ENCODE results near the gene TBC1D2.
"Not testable (repeated sequence)": the region's sequence is repeated elsewhere in the genome, so short reads cannot be mapped to it uniquely, and the experiment has no call there.

Gene TBC1D2

DNA sequence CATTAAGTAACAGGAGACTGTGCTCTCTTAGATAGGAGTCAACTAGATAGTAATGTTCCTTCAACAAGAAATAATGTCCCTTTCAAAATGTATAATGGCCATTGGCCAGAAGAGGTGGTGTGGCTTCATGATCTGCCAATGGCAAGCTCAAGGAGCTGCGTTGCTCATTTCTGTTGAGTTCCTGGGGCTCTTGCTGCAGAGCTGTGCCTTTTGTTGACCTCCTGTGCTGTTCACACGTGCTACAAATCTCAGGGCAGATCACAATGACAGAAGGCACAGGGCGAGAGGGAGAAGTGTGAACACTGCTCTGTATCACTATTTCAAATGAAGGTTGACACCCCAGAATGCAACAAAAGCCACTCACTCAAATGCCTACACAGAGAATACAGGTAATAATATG lies 16.0 kb upstream of the TBC1D2 start:
- DNase-seq, result no peak

DNA sequence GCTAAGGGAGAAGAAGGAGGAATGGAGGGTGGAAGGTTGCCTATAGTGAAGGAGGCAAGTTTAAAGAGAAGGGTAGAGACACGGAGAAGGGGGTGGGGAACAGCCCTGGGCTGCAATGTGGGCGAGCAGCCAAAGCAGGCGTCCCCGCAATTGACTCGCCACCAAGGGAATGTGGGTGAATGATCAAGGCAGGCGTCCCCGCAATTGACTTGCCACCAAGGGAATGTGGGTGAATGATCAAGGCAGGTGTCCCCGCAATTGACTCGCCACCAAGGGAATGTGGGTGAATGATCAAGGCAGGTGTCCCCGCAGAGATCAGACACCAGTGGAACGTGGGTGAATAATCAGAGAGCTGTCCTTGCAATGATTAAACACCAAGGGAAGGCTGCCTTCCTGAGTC lies 14.8 kb upstream of the TBC1D2 start:
- not testable (repeated sequence) for DNase-seq

DNA sequence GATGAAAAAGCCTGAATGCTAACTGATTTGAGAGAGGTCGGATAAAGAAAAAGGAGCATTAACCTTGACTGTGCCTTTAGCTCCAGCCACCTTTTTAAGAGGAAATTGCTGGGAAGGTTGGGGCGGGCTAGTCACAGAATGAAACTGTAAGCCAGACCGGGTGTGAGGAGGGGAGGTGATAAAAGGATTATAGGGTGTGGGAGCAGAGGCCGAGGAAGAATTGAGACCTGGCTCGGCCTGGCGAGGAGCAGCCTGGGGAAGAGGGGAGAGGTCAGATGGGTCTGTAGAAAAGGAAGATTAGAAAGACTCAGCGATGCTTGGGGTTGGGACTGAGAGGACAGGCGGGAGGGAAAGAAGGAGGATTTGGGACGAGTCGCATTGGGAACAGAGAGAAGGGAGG lies 14.2 kb upstream of the TBC1D2 start:
- not testable (repeated sequence) for DNase-seq

DNA sequence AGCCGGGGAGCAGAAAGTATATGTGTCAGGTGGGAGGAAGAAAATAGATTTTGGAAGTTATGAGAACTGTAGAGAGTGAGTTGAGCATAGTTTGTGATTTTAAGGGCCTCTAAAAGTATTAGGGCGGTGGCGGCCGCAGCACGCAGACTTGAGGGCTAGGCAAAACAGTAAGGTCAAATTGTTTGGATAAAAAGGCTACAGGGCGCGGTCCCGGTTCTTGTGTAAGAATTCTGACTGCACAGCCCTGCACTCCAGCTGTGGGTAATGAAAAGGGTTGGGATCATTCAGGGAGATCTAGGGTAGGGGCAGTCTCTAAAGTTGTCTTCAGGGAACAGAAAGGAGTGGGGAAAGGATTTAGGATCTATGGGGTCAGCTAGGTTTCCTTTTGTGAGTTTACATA lies 12.1 kb upstream of the TBC1D2 start:
- DNase-seq, result not testable (repeated sequence)

DNA sequence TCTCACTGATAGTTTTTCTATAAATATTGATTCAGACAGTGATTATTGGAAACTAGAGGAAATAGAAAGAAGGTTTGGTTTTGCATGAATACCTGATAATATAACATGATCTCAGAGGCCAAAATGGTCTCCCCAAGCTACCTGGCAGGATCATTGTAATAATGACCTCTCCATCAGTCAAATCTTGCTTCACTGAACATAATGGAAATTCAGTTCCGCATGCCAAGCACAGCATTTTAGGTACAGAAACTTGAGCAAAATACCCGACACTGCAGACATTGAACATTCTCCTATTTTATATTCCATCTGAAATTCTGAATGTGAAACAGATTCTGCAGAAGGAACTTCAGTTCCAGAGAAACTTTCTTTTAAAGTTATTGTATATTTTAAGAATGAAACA lies 9.1 kb upstream of the TBC1D2 start:
- no peak for DNase-seq

DNA sequence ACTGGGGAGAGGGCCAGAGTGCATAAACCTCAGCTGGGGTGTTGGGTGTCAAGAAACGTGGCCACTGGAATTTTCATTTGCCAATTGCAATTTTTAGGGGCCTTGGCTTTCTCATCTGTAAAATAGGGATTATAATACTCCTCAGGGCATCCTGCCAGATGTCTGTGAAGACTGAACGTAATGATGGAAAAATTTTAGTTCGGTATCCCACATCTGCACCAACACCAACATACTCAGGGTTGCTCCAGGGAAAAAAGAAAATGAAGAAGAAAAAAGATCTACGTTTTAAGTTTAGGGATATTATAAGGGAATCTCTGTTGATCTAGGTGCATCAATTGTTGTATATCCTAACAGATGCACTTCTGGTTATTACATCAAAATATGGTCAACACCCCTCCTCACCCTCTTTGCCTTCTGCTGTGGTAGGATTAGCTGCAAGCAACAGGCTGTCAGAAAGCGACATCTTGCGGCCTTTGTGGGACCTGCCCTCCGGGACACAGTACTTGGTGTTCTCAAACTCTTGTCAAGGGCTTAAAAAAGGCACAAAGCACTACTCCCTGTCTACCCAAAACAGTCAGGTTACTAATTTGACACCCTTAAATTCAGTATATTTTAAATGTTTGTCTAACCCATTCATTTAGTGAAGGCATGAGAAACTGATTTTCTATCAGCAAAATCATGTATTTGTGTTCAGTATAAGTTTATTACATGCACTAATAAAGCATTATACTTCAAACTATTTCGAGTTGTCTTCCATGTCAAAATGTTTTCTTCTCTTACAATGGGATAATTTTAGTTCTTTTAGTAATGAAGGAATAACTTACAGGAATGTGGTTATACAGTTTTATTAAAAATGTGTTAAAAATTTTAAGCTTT lies 8.3 kb upstream of the TBC1D2 start:
- DNase-seq, result peak in 1 of 2 experiments; percentile 41

DNA sequence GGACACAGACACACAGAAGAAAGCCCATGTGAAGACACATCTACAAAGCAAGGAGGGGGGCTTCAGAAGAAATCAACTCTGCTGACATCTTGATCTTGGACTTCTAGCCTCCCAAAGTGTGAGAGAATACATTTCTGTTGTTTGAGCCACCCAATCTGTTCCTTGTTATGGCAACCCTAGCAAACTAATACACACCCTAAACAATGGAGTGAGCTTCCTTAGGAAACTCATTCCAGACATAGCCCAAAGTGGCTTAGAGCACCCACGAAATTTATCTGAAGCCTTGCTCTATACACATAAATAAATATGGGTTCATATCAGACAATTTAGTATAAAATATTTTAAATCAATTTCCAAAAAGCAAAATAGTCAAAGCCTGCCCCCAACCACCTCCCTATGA lies 7.6 kb upstream of the TBC1D2 start:
- no peak for DNase-seq

DNA sequence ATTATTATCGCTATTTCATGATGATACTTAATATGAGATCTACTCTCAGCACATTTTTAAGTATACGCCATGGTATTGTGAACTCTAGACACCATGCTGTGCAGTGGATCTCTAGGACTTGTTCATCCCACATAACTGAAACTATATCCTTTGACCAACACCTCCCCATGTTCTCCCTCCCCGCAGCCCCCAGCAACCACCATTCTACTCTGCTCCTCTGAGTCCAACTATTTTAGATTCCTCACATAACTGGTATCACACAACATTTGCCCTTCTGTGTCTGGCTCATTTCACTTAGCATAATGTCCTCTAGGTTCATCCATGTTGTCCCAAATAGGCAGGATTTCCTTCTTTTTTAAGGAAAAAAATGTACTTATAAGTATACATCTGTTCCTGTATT lies 6.6 kb upstream of the TBC1D2 start:
- no peak for DNase-seq

DNA sequence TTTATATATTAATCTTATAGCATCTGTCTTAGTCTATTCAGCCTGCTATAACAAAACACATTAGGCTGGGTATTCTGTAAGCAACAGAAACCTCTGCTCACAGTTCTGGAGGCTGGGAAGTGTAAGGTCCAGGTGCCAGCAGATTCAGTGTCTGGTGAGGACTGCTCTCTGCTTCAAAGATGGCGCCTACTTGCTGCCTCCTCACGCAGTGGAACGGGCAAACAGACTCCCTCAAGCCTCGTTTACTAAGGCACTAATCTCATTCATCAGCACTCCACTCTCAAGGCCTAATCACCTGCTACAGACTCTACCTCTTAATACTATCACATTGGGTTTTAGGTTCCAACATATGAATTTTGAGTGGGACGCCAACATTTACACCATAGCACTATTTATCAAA lies 5.2 kb upstream of the TBC1D2 start:
- no peak for DNase-seq

DNA sequence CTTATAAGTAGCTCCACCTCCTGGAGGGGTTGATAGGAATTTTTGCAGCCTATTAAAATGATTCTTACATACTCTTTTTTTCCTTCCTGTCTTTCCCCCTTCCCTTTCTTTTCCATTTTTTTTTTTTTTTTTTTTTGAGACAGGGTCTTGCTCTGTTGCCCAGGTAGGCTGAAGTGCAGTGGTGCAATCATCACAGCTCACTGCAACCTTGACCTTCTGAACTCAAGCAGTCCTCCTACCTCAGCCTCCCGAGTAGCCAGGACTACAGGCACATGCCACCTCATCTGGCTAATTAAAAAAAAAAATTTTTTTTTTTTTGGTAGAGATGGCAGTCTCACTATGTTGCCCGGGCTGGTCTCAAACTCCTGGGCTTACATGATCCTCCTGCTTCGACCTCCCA lies 4.3 kb upstream of the TBC1D2 start:
- DNase-seq, result no peak

DNA sequence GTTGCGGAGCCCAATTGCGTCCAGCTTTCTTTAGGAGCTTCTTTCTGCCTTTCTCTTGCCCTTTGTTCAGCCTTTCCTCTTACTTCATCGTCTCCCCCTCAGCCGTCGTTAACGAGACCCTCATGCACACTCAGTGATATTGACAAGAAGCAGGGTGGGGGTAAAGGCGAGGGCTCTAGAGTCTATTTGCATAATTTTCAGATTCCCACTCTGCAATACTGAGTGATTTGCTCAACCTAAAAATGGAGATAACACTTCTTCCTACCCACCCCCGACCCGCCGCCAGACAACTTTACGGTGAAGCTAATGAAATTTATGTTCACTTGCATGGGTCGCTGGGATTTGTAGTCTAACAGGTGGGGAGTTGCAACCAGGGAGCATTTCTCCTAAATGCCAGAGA lies 1.3 kb upstream of the TBC1D2 start:
- no peak for DNase-seq

DNA sequence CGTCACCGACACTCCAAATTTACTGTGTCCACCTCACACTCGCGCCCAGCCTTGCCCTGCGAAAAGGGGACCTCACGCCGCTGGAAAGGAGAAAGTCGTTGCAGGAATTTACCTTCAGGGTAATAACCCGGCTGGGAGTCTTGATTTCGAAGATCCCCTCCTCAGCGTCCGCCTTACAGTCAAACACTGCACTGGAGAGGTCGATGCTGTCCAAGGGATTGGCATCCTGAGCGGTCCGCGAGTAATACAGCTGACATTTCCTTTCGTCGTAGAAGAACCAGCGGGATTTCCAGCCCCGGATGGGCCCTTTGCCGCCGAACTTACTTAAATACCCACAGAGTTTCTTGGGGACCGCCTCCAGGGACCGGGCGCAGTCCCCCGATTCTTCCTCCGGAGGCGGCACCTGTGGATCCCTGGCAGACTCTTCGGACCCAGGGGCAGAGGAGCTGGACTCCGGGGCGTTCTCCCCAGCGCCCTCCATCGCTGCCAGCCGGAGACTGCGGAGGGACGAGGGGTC lies 330 bp downstream of the TBC1D2 start:
- DNase-seq, result no peak

DNA sequence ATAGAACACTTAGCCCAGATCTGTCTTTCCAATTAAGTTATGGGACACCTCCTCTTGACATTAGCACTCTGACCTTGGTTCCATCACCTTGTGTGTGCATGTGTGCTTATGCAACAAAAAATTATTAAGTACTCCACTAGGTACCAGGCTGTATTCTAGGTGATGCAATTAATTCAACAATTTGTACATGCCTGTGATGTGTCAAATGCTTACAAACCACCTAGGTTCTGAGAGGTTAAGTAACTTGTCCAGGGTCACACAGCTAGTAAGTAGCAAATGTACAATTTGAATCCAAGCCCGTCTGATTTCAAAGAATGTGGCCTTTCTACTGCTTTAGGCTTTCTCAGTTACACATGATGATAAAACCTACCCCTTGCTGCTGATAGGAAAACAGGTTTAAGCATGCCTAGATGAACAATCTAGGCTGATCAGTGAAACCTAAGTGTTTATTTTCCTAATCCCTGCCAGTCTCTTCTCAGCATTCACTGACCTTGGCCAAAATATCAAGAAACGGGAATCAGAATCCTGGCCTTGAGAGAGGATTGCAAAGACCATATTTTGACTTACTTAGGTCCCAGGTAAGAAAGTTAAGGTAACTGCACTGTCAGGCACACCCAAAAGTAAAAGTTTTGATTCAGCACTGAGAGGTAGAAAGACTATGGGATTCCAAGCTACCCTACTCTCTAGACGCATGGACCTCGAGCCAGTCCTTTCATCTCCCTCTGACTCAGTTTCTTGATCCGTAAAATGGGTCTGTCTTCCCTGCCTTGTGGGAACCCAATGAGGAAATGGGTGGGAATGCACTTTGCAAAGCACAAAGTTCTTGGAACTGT lies 1.0 kb downstream of the TBC1D2 start:
- DNase-seq, result no peak

DNA sequence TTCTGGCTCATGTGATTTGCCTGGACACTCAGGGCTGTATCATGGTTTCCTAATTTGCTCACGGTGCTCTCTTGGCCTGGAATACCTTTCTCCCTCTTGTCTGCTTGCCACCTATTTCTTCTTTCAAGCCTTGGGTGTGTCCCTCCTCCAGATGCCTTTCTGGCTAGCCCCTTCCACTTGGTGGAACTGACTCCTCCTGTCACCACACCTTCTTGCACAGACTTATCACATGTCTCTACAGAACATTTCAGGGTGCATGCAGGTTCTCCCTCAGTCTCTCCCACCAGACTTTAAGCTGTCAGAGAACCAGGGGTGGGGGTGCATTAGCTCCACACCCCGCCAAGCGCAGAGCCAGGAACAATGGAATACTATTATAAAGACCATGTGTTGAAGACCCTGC lies 1.9 kb downstream of the TBC1D2 start:
- DNase-seq, result no peak

DNA sequence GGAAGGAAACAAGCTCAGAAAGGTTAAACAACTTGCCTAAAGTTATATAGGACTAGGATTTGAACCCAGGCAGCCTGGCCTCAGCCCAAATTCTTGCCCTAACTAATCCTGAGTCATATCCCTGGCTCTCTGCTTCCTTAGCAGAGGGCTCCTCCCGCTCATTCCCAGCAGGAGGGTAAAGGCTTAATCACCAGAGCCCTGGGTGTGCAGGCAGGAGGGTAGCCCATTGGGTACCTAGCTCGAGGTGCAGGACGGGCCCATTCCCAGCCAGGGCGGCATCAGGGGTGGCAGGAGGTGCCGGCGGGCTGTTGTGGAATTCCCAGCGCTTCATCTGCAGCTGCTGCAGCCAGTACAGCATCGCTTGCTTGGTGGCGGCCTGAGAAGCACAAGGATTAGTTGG lies 3.9 kb downstream of the TBC1D2 start:
- no peak for DNase-seq

DNA sequence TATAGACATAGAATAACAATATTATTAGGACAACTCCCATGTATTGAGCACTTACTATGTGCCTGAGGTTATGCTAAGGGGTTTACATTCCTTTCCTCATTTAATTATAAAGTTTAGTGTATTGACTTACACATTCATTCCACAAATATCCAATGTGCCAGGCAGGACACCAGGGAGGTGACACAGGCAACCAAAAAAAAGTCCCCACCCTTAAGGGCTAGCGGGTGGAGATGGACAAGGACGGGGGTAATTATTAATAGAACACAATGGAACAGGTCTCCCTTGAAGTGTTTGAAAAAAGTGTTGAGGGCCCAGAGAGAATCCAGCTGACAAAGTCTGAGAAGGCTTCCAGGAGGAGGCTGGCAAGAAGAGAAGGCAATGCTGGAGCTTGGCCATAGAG lies 5.7 kb downstream of the TBC1D2 start:
- no peak for DNase-seq

DNA sequence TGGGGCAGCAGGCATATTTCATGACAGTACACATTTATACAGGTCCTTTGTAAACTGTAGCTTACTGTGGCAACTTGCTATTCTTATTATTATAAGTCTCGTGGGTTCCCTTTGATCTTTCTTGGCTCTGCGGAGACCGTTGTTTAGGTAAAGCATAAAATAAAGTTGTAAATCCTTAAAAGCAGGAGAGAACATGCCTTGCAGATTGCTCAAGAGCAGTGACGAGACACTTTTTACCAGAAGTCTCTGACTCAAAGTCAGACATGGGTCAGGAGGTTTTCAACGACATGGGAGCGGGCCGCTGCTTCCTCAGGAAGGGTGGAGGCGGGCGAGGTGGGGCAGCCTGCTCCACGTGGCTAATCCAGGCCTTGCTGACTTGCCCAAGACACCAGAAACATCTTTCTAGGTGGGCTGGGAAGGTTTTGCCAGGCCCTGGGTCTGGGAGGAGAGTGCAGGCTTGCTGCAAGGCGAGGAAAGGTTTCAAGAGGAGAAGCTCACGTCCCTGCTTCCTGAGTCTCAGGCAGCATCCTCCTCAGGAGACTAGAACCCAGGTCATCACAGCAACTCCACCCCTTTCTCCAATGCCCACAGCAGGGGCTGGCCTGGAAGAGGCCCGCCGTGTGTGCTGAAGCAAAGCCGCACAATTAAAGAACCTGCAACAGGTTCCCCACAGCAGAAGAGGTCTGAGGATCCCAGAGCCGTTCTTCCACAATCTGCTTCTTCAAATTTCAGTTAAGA lies 6.5 kb downstream of the TBC1D2 start:
- DNase-seq, result no peak

DNA sequence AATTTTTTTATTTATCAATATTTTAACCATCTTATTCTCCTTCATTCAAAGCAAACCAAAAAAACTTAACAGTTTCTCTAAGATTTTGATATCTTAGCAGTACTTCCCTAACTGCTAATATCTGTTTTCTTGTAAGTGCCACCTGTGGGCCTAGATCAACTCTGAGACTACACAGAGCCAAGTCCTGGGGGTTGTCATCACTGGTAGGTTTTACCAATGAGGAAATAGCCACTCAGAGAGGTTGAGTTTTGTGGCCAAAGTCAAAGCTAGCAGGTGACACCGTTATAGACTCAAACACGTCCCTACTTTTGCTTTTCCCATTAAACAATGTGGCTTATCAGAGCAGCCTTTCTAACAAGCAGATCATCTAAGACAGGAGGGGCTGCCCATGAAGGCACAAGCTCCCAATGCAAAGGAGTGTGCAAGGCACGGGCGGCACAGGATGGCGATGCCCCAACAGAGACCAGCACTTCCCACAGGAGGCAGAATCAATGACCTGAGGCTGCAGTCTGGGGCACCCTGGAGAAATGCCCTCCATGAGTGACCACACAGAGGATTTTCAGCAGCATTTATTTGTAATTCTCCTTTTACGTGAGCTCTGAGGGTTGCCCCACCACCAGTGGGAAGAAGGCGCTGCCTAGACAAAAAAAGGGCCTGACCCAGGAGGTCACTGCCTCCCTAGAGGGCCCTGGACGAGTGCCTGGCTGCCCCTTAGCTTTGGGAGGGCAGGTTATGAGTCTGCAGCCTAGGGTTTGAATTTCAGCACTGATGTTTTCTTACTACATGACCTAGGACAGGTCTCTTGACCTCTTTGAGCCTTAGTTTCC lies 7.4 kb downstream of the TBC1D2 start:
- DNase-seq, result no peak

DNA sequence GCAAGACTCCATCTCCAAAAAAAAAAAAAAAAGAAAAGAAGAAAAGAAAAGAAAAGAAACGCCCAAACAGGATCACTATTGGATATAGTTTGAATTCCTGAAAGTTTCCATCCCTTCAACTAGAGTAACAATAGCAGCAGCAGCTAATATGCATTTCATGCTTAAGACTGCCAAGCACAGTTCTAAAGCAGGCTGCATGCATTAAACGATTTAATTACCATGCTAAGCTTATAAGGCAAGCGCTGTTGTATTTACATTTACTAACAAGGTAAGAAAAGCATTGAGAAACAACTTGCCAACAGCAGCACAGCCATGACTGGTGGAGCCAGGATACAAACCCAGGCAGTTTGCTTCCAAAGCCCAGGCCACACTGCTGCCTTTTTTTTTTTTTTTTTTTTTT lies 13.0 kb downstream of the TBC1D2 start:
- no peak for DNase-seq

DNA sequence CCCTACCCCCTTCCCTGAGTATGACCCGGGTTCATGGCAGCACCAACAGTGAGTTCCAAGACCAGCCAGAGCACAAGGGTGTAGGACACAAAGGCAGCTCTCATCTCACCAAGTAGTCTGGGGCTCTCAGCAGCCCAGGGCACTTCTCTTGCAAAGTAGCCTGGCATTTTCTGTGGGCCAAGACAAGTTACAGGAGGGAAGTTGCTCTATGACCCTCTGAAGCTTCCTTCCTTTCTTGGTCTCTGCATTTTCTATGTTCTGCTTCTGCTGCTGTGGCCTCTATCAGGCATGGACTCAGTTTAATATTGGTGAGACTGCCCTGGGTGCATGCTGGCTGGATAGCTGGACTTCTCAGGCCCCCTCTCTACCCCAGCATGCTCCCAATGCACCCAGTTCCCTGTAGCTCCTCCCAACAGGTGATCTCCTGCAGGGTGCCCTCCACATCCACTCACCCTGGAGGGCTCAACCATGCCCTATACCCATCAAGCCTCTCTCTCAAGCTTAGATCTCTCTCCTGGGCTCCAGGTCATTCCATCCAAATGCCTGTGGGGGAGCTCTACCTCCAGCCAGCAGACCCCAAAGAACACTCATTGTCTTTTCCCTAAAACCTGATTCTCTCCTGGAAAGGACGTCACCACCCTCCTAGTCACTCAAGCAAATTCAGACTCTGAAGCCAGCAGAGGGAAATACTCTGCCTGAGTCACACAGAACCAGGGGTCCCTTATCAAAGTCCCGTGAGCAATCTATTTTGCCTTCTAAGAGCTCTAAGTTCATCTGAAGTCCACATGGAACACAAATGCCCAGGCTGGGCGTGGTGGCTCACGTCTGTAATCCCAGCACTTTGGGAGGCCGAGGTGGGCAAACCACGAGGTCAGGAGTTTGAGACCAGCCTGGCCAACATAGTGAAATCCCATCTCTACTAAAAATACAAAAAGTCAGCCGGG lies 13.8 kb downstream of the TBC1D2 start:
- no peak for DNase-seq

DNA sequence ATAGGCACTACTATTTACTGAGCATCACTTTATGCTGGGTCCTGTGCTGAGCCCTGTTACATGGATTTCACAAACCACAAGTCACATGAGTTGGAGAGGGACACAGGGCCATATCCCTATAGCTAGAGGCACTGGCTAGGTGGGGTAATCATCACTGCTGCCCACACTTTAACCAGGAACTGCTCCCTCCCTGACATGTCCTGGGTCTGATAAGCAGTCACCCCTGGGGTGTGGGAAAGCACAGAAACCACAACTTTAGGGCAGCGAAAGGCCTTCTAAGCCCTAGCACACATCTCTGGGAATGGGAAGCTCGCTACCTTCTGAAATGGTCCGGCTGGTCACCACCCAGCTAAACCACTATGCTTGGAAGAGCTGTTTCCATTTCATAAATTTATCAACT lies 15.0 kb downstream of the TBC1D2 start:
- no peak for DNase-seq

Measured in cerebellar nuclear complex (tissue), 1 donor.